Natural killer cell (primary cell): Measurements from ENCODE around the gene OR52E2. TPM values are rescaled to one million over a fixed set of nuclear protein-coding genes. Genes with fewer than 3 reads are reported as not detected.

Experiments
- ATAC-seq, 3 donors: fragments of 150-1000 bp in 2 of 3; fragments of 200-7000 bp in 1 of 3; cut with Tn5 transposase; 1 replicate in 1 of 3; 2 replicates in 2 of 3; pipeline ENCODE4 v1.10.0; 2021; ENCODE audit warnings: mild to moderate bottlenecking in 2 of 3, moderate library complexity in 2 of 3
- DNase-seq, 2 donors: peaks; one replicate each; pipeline versions ENCODE4 v3.0.0 to v3.0.0-alpha.2; 2013 to 2021; ENCODE audit warnings: mixed read lengths in 1 of 2
- H3K27ac ChIP-seq: one replicate; pipeline ENCODE4 v1.5.1; 2013; ENCODE audit warnings: mild to moderate bottlenecking, low read length
- H3K27me3 ChIP-seq: one replicate; pipeline ENCODE4 v1.6.1; 2013; ENCODE audit warnings: low read length; ENCODE audit not compliant: control insufficient read depth, insufficient read depth
- H3K36me3 ChIP-seq: one replicate; pipeline ENCODE4 v1.6.1; 2013; ENCODE audit warnings: low read length; ENCODE audit not compliant: control insufficient read depth, insufficient read depth
- H3K4me1 ChIP-seq: one replicate; pipeline ENCODE4 v1.6.1; 2013; ENCODE audit warnings: low read length; ENCODE audit not compliant: control insufficient read depth, insufficient read depth
- H3K4me3 ChIP-seq: one replicate; pipeline ENCODE4 v1.5.1; 2013; ENCODE audit warnings: low read length
- H3K9me3 ChIP-seq: one replicate; pipeline ENCODE4 v1.6.1; 2013; ENCODE audit warnings: low read length; ENCODE audit not compliant: control insufficient read depth, insufficient read depth
- H3K27ac Mint-ChIP-seq, 2 donors: one replicate each; pipeline ENCODE4 v1.8.0; 2022; ENCODE audit warnings: mild to moderate bottlenecking in 2 of 2, mixed read lengths in 2 of 2, moderate library complexity in 1 of 2
- H3K27me3 Mint-ChIP-seq, 2 donors: one replicate each; pipeline ENCODE4 v1.8.0; 2022; ENCODE audit warnings: low read depth in 2 of 2, mixed read lengths in 2 of 2
- H3K36me3 Mint-ChIP-seq: one replicate; pipeline ENCODE4 v1.8.0; 2022; ENCODE audit warnings: mixed read lengths
- H3K4me1 Mint-ChIP-seq, 2 donors: one replicate each; pipeline ENCODE4 v1.8.0; 2022; ENCODE audit warnings: mixed read lengths in 2 of 2
- H3K4me3 Mint-ChIP-seq: one replicate; pipeline ENCODE4 v1.8.0; 2022; ENCODE audit warnings: mild to moderate bottlenecking, moderate library complexity, mixed read lengths
- H3K9me3 Mint-ChIP-seq, 2 donors: one replicate each; pipeline ENCODE4 v1.8.0; 2022; ENCODE audit warnings: mixed read lengths in 2 of 2
- WGBS: methylation state at CpG from one replicate; pipeline ENCODE4 v1.1.7; 2013; ENCODE audit warnings: missing lambda C conversion rate; ENCODE audit not compliant: insufficient coverage; 5-methylcytosine and 5-hydroxymethylcytosine counted together
- intact Hi-C: fragments of 100-400 bp; cut with micrococcal nuclease; formaldehyde crosslinking; loops from one replicate; pipeline ENCODE4 v1.14.2; 2022
- total RNA-seq, 4 donors: library from RNA; stranded (reverse); fragments of 120-200 nt in 1 of 4; gene quantifications; one replicate each; pipeline versions ENCODE4 v1.2.3 to v1.2.4, GENCODE V29; 2013 to 2022
- TF ChIP-seq, protein P1 (sequence below): fragments of 200-600 bp; IDR thresholded peaks from one replicate; pipeline ENCODE4 v1.8.0; 2022; ENCODE audit warnings: antibody characterized with exemption

Gene OR52E2
- total RNA-seq, 3 donors from 2014 or later (not counting 1 experiment from before 2014, with no cell fraction given) = not detected

- ATAC-seq (no peak), DNase-seq (no peak)
- WGBS = 83% methylated on average over 1 of the region's 2 CpGs
- H3K4me1 ChIP-seq = no peaks in the 10 kb centered on the region
- Mint-ChIP-seq H3K27me3 (no peaks in the 10 kb centered on the region), H3K27ac (no peak overlapping the region), H3K4me3 (no peak overlapping the region), H3K9me3 (peaks cover 0 to 2% of the 10 kb centered on the region in 2 donors), H3K36me3 (no peaks in the 10 kb centered on the region), H3K4me1 (no peaks in the 10 kb centered on the region)
- no peak overlapping the region for H3K4me3 ChIP-seq
- TF ChIP-seq, protein P1, sequence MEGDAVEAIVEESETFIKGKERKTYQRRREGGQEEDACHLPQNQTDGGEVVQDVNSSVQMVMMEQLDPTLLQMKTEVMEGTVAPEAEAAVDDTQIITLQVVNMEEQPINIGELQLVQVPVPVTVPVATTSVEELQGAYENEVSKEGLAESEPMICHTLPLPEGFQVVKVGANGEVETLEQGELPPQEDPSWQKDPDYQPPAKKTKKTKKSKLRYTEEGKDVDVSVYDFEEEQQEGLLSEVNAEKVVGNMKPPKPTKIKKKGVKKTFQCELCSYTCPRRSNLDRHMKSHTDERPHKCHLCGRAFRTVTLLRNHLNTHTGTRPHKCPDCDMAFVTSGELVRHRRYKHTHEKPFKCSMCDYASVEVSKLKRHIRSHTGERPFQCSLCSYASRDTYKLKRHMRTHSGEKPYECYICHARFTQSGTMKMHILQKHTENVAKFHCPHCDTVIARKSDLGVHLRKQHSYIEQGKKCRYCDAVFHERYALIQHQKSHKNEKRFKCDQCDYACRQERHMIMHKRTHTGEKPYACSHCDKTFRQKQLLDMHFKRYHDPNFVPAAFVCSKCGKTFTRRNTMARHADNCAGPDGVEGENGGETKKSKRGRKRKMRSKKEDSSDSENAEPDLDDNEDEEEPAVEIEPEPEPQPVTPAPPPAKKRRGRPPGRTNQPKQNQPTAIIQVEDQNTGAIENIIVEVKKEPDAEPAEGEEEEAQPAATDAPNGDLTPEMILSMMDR = no peak
- no peaks in the 10 kb centered on the region for H3K27me3 ChIP-seq
- no peaks in the 10 kb centered on the region for H3K36me3 ChIP-seq
- no peaks in the 10 kb centered on the region for H3K9me3 ChIP-seq
- no peak overlapping the region for H3K27ac ChIP-seq
- intact Hi-C loops = no loop called here
These were observed 36.6 kb upstream of the OR52E2 start for GRCh38 chr11:5096011-5096410.

GRCh38 chr11:5092821-5093585 lies 33.6 kb upstream of the OR52E2 start:
- H3K9me3 Mint-ChIP-seq = peaks cover 0 to 2% of the 10 kb centered on the region in 2 donors
- WGBS = 89% methylated on average over 6 of the region's 8 CpGs
- H3K36me3 ChIP-seq = no peaks in the 10 kb centered on the region
- ATAC-seq (no peak), DNase-seq (no peak)
- no peaks in the 10 kb centered on the region for H3K9me3 ChIP-seq
- intact Hi-C loops = no loop called here
- no peak overlapping the region for H3K27ac ChIP-seq
- H3K4me3 ChIP-seq = no peak overlapping the region
- H3K27ac Mint-ChIP-seq = no peak overlapping the region
- H3K27me3 ChIP-seq = no peaks in the 10 kb centered on the region
- TF ChIP-seq, protein P1 = no peak
- no peaks in the 10 kb centered on the region for H3K4me1 ChIP-seq
- peaks cover 2 to 10% of the 10 kb centered on the region in 2 donors for H3K27me3 Mint-ChIP-seq
- H3K4me3 Mint-ChIP-seq = no peak overlapping the region
- no peaks in the 10 kb centered on the region for H3K4me1 Mint-ChIP-seq
- no peaks in the 10 kb centered on the region for H3K36me3 Mint-ChIP-seq

DNA sequence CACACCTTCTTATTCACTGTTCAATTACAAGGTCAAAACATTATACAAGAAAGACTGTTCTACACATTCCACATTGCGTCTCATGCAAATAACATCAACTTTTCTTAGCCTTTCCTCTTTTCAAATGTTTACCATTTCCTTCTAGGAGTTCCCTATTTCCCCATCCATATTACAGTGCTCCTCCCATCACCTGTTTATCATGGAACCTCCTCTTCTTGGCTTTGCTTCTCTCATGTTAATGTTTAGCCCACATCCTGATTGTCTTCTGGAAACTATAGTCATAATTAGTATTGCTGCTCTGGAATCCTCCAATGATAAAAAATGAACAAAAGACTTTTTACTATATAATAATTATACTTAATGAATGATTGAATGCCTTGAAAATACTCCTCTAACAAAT lies 31.2 kb upstream of the OR52E2 start:
- ATAC-seq = no peak
- H3K27me3 Mint-ChIP-seq = peaks cover 2 to 10% of the 10 kb centered on the region in 2 donors
- H3K4me3 ChIP-seq = no peak overlapping the region
- DNase-seq = no peak
- no peaks in the 10 kb centered on the region for H3K27me3 ChIP-seq
- intact Hi-C loops = no loop called here
- H3K4me1 ChIP-seq = no peaks in the 10 kb centered on the region
- no peaks in the 10 kb centered on the region for H3K4me1 Mint-ChIP-seq
- no peak overlapping the region for H3K27ac ChIP-seq
- no peak overlapping the region for H3K27ac Mint-ChIP-seq
- TF ChIP-seq, protein P1 = no peak
- H3K9me3 ChIP-seq = no peaks in the 10 kb centered on the region
- no peaks in the 10 kb centered on the region for H3K36me3 Mint-ChIP-seq
- 97% methylated on average over 1 of the region's 1 CpG for WGBS
- H3K36me3 ChIP-seq = no peaks in the 10 kb centered on the region
- H3K4me3 Mint-ChIP-seq = no peak overlapping the region
- H3K9me3 Mint-ChIP-seq = peaks cover 0 to 2% of the 10 kb centered on the region in 2 donors

GRCh38 chr11:5088556-5088955 lies 29.1 kb upstream of the OR52E2 start:
- H3K4me3 Mint-ChIP-seq = no peak overlapping the region
- no peaks in the 10 kb centered on the region for H3K36me3 Mint-ChIP-seq
- peaks cover 2 to 10% of the 10 kb centered on the region in 2 donors for H3K27me3 Mint-ChIP-seq
- no peaks in the 10 kb centered on the region for H3K4me1 ChIP-seq
- H3K4me3 ChIP-seq = no peak overlapping the region
- no peaks in the 10 kb centered on the region for H3K4me1 Mint-ChIP-seq
- ATAC-seq = no peak
- H3K27ac ChIP-seq = no peak overlapping the region
- H3K27me3 ChIP-seq = no peaks in the 10 kb centered on the region
- H3K27ac Mint-ChIP-seq = no peak overlapping the region
- TF ChIP-seq, protein P1 = no peak
- H3K36me3 ChIP-seq = no peaks in the 10 kb centered on the region
- H3K9me3 Mint-ChIP-seq = peaks cover 0 to 2% of the 10 kb centered on the region in 2 donors
- no peak for DNase-seq
- intact Hi-C loops = no loop called here
- H3K9me3 ChIP-seq = no peaks in the 10 kb centered on the region
